Measurements from ENCODE around the gene GPR162. TPM values are rescaled to one million over a fixed set of nuclear protein-coding genes. Genes with fewer than 3 reads are reported as not detected.

Gene GPR162
- total and polyA plus RNA-seq, 10 donors = 2.1 to 14.7 (median 4.9) TPM

DNA sequence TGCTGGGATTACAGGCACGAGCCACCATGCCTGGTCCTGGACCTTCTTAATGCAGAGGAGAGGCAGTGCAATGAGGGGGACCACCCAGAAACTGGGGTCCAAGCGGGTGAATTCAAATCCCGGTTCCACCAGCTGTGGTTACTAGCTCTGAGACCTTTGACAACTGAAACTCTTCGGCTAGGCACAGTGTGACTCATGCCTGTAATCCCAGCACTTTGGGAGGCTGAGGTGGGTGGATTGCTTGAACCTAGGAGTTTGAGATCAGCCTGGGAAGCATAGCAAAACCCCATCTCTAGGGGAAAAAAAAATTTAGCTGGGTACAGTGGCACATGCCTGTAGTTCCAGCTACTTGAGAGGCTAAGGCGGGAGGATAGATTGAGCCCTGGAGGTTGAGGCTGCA is 37.3 kb upstream of the GPR162 start:
- Histone ChIP-seq H3K9me3 (no peaks in the 10 kb centered on the region), H3K4me1 (peaks cover 0 to 47% (median 22%) of the 10 kb centered on the region in 6 donors), H3K36me3 (no peaks in the 10 kb centered on the region), H3K27me3 (replicated peaks in 1 of 7) (no peaks in the 10 kb centered on the region), H3K27ac (peak overlapping the region in 2 of 8 donors; percentile 10 to 28), H3K4me3 (no peak overlapping the region)
- no peak for DNase-seq
- TF ChIP-seq POLR2AphosphoS5 (IDR thresholded peaks at IDR 0.05) = no peak
- TF ChIP-seq, protein P1, sequence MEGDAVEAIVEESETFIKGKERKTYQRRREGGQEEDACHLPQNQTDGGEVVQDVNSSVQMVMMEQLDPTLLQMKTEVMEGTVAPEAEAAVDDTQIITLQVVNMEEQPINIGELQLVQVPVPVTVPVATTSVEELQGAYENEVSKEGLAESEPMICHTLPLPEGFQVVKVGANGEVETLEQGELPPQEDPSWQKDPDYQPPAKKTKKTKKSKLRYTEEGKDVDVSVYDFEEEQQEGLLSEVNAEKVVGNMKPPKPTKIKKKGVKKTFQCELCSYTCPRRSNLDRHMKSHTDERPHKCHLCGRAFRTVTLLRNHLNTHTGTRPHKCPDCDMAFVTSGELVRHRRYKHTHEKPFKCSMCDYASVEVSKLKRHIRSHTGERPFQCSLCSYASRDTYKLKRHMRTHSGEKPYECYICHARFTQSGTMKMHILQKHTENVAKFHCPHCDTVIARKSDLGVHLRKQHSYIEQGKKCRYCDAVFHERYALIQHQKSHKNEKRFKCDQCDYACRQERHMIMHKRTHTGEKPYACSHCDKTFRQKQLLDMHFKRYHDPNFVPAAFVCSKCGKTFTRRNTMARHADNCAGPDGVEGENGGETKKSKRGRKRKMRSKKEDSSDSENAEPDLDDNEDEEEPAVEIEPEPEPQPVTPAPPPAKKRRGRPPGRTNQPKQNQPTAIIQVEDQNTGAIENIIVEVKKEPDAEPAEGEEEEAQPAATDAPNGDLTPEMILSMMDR (IDR thresholded peaks at IDR 0.05 in 8 of 11, conservative IDR thresholded peaks at IDR 0.05 in 3 of 11) = no peak
- TF ChIP-seq POLR2A (IDR thresholded peaks at IDR 0.05) = no peak
- 54 to 87% (median 69%) methylated on average over 5 of the region's 5 CpGs for WGBS, 5 donors
- intact Hi-C loops (cut with DNase I; ENCODE audit: low total_unique reads) = no loop called here

DNA sequence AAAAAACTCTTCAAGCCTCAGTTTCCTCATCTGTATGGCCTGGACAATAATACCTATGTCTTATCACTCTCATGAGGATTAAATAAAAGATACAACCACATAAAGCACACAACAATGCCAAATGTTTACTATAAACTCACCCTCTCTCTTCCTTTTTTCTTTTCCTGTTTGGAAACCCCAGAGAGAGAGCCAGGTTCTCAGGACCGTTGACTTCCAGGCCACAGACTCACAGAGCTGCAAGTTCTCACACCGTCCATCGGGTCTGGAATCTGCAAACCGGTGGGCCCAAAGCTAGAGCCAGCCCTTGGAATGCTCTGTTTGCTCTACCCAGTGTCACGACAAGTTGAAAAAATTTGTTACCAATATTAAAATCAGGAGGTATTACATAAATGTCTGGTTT is 36.9 kb upstream of the GPR162 start:
- no peak for DNase-seq
- Histone ChIP-seq H3K27me3 (replicated peaks in 1 of 7) (no peaks in the 10 kb centered on the region), H3K4me1 (peaks cover 0 to 51% (median 24%) of the 10 kb centered on the region in 6 donors), H3K4me3 (no peak overlapping the region), H3K36me3 (no peaks in the 10 kb centered on the region), H3K9me3 (no peaks in the 10 kb centered on the region), H3K27ac (peak overlapping the region in 2 of 8 donors; percentile 10 to 28)
- TF ChIP-seq, protein P1 (IDR thresholded peaks at IDR 0.05 in 8 of 11, conservative IDR thresholded peaks at IDR 0.05 in 3 of 11) = no peak
- no peak for TF ChIP-seq POLR2A (IDR thresholded peaks at IDR 0.05)
- TF ChIP-seq POLR2AphosphoS5 (IDR thresholded peaks at IDR 0.05) = no peak
- WGBS, 5 donors = 39 to 64% (median 58%) methylated on average over 5 of the region's 5 CpGs
- intact Hi-C loops (cut with DNase I; ENCODE audit: low total_unique reads) = no loop called here

DNA sequence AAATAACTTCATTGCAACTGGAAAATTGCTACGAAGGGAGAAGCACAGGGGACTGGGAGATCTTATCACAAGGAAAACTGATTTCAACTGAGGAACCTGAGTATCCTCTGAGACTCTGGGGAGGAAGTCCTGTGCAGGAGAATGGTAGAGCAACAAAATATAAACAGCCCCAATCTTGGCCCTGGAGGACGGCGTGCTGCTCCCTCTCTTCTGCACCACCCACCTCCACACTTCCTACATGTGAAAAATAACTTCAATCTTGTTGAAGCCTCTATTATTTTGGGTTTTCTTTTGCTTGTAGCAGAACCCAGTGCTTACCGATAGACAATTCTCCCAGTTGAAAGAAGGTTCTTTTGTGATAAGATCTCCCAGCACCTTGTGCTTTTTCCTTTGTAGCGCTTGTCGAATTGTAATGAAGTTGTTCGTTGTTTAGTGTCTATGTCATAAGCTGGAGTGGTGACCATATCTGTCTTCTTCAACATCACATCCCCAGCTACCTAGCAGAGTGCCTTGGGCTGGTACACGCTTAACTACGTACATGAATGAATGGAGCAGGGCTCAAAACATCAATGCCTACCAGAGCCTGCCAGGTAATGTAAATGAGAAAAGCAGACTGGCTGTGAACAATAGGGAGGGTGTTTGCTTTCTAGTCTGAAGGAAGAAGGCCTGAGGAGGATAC is 35.1 kb upstream of the GPR162 start:
- Histone ChIP-seq H3K4me1 (peaks cover 0 to 54% (median 29%) of the 10 kb centered on the region in 6 donors), H3K4me3 (no peak overlapping the region), H3K27me3 (replicated peaks in 1 of 7) (no peaks in the 10 kb centered on the region), H3K27ac (peak overlapping the region in 5 of 8 donors; percentile 31 to 49 (median 43)), H3K9me3 (no peaks in the 10 kb centered on the region), H3K36me3 (no peaks in the 10 kb centered on the region)
- TF ChIP-seq, protein P1 (IDR thresholded peaks at IDR 0.05 in 8 of 11, conservative IDR thresholded peaks at IDR 0.05 in 3 of 11) = no peak
- DNase-seq = no peak
- WGBS, 5 donors = 51 to 65% (median 61%) methylated on average over 9 of the region's 9 CpGs
- intact Hi-C loops (cut with DNase I; ENCODE audit: low total_unique reads) = no loop called here

DNA sequence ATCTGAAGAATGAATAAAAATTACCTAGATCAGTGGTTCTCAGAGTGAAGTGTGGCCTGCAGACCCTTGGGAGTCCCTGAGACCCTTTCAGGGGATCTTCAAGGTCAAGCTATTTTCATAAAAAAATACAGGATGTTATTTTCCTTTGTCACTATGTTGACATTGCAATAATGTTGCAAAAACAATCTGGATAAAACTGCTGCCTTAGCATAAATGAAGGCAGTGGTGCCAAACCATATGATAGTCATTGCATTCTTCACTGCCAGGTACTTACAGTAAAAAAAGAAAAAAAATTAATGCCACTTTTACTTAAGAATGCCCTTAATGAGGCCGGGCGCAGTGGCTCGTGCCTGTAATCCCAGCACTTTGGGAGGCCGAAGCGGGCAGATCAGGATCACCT is 34.3 kb upstream of the GPR162 start:
- no peaks in the 10 kb centered on the region for H3K9me3 ChIP-seq
- DNase-seq = peak; percentile 25
- peak overlapping the region in 5 of 8 donors; percentile 31 to 49 (median 43) for H3K27ac ChIP-seq
- H3K4me3 ChIP-seq = no peak overlapping the region
- H3K36me3 ChIP-seq = no peaks in the 10 kb centered on the region
- 88 to 96% (median 95%) methylated on average over 5 of the region's 5 CpGs for WGBS, 5 donors
- intact Hi-C loops (cut with DNase I; ENCODE audit: low total_unique reads) = no loop called here
- no peaks in the 10 kb centered on the region for H3K27me3 ChIP-seq (replicated peaks in 1 of 7)
- peaks cover 0 to 60% (median 35%) of the 10 kb centered on the region in 6 donors for H3K4me1 ChIP-seq
- no peak for TF ChIP-seq POLR2A (IDR thresholded peaks at IDR 0.05)
- no peak for TF ChIP-seq POLR2AphosphoS5 (IDR thresholded peaks at IDR 0.05)
- TF ChIP-seq, protein P1 (IDR thresholded peaks at IDR 0.05 in 8 of 11, conservative IDR thresholded peaks at IDR 0.05 in 3 of 11) = no peak
